Measurements from ENCODE around the gene ACTL9.

The ACTL9 gene

DNA sequence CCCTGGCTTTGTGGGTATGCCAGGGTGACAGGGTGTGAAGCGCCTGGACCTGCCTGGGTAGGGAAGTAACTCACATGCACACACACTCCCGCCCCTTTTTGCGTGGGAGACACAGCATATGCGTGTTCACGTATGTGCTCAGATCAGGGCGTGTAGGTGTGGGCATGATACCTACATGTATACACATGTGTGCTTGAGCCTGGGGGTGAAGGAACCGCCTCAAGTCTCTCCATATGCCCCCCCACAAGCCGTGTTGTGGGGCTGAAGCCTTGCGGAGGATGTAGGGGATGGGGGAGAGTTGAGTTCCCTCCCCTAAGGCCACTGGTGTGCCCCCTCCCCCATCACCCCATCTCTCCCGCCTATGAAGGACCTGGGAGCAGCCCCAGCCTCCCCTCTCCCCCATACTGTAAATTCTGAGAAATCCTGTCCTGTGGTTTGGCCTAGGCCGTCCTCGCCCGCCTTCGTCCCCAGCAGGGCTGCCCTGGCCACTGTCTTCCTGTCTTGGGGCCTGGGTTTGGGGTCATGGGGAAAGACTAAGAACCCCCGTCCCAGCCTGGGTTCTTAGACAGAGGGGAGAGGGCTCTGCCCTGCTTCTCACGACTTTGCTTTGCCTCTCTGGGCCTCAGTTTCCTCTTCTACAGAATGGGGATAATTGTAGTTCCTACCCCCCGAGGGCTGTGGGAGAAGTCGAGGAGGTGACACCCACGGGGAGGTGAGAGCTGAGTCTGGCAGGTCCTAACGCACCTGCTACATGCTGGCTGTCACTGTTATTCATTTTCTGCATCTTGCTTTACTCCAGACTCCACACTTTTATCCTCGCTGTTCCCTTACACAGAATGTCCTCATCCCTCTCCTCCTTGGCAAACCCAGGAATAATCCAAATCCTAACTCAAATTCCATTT lies 14.3 kb downstream of the ACTL9 start:
- DNase-seq (ENCODE audit: low spot score), result no peak

DNA sequence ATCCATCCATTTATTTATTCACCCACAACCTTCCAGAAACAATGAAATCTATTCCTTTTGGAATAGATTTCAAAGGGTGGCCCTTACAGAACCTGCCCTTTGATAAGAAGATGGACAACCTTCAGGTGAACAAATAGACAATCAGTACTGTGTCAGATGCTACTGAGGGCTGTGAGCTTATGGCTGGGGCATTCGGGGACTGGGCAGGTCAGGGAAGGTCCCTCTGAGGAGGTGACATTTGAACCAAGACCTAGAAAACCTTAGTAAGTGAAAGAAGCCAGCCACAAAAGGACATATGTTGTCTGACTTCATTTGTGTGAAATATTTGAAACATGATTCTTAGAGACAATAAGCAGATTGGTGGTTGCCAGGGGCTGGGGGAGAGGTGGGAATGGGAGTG lies 15.7 kb downstream of the ACTL9 start:
- DNase-seq (ENCODE audit: low spot score), result no peak

- no peak for DNase-seq (ENCODE audit: low spot score)
Observed at GRCh38 chr19:8682472-8682871, 16.1 kb downstream of the ACTL9 start.

DNA sequence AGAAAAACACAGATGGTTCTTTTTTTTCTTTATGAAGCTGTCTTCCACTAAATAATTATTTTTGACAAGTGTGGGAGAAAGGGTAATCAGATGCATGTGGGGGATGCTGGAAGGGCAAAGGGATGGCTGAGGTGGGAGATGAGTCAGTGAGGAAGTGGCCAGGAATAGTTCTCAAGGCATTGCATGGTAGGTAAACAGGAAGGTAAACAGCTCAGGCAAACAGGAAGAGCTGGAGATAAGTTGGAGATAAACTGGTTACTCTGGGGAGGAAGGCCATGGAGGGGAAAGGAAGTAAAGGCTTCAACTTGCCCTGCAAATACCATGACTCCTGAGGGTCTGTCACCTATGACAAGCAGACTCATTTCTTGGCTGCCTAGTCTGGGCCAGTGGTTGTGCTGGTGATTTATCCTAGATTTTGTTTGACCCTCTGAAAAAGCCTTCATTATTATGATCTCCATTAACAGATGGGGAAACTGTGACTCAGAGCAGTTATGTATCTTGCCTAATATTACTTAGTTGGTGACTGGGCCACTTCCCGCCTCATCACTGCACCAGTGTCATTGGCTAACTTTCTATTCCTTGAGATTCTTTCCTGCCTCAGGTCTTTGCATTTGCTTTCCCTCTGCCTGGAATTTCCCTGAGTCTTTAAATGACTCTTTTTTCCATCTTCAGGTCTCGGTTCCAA lies 17.1 kb downstream of the ACTL9 start:
- DNase-seq (ENCODE audit: low spot score), result peak; percentile 3

DNA sequence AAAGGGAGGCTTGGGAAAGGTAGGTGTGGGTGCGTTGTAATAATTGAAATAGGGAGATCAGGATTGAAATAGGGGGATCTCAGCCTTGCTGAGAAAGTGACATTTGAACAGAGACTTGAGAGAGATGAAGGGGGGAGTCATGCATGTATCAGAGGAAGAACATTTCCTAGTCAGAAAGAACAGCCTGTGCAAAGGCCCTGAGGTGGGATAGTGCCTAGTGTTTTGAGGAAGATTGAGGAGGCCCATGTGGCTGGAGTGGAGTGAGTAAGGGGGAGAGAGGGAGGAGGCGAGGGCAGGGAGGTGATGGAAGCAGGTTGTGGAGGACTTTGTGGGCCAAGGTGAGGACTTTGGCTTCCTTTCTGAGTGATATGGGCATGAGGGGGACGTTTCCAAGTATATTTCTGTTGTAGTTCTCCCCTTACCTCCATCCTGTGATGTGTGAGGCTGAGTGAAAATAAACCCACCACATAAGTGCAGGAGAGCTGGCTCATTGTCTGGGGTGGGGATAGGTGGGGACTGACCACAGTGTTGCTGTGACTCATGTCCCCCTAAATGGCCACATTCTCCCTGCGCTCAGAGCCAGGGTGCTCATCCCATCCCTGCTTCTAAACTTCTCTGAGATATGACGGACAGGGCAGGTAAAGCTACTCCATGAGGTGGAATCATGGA lies 17.8 kb downstream of the ACTL9 start:
- DNase-seq (ENCODE audit: low spot score), result no peak

DNA sequence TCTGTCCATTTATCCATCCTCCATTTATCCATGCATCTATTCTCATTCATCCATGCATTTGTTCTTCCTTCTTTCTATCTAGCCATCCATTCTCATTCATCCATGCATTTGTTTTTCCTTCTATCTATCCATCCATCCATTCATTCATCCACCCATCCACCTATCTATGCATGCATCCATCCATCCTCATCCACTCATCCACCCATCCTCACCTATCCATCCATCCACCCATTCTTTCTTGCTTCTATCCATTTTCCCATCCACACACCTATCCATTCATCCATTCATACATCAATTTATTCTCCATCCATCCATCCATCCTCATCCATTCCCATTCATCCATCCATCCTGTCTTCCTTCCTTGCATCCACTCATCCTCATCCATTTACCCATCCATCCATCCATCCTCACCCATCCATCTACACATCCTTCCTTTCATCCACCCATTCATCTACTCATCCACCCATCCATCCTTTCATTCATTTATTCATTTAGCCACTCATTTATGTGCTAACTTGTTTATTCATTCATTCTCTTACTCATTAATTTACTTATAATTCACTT lies 20.3 kb downstream of the ACTL9 start:
- DNase-seq (ENCODE audit: low spot score), result no peak

GRCh38 chr19:8675066-8675465 lies 23.5 kb downstream of the ACTL9 start:
- no peak for DNase-seq (ENCODE audit: low spot score)

DNA sequence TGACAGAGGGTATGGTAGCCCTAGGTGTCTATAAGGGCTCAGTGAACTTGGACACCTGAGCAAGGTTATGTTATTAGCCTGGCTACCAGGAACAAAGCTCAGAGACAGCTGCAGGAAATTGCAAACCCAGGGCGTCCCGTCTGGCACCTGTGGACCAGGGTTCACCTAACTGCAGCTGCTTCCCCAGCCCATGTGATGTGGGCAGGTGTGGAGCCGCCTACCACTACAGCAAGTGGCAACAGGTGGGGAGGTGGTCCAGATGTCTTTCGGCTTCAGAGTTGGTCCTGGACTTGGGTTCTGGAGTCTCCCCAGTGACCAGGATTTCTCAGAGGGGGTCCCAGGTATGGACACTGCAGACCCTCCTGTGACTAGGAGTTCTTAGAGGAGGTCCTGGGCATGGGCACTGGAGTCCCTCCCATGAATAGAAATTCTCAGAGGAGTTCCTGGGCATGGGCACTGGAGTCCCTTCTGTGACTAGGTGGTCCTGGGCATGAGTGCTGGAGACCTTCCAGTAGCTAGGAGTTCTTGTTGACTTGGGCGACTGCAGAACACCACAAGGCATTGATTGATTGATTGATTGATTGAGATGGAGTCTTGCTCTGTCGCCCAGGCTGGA lies 25.2 kb downstream of the ACTL9 start:
- no peak for DNase-seq (ENCODE audit: low spot score)

DNA sequence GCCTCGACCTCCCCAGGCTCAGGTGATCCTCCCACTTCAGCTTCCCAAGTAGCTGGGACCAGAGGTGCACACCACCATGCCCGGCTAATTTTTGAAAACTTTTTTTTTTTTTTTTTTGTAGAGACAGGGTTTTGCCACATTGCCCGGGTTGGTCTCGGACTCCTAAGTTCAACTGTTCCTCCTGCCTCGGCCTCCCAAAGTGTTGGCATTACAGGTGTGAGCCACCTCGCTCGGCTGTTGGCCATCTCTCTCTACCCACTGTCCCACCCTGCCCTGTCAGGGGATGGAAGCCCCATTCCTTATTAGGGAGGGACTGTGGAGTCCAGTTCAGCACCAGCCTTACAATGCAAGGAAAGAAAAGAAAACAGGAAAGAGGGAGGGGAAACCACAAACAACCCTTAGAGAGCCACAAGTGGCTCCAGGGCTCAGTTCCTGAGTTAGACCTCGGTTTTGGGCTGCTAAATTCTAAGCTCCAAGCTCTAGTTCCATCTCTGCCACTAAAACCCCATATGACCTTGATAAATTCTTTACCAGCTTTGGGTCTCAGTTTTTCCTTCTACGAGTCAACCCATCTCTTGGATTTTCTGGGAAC lies 31.7 kb downstream of the ACTL9 start:
- DNase-seq (ENCODE audit: low spot score), result no peak

- no peak for DNase-seq (ENCODE audit: low spot score)
Observed at GRCh38 chr19:8665468-8666213, 33.0 kb downstream of the ACTL9 start.

GRCh38 chr19:8664671-8665057 lies 33.9 kb downstream of the ACTL9 start:
- no peak for DNase-seq (ENCODE audit: low spot score)

GRCh38 chr19:8663920-8664670 lies 34.5 kb downstream of the ACTL9 start:
- no peak for DNase-seq (ENCODE audit: low spot score)

- DNase-seq (ENCODE audit: low spot score), result no peak
Observed at GRCh38 chr19:8662263-8662662, 36.3 kb downstream of the ACTL9 start.

DNA sequence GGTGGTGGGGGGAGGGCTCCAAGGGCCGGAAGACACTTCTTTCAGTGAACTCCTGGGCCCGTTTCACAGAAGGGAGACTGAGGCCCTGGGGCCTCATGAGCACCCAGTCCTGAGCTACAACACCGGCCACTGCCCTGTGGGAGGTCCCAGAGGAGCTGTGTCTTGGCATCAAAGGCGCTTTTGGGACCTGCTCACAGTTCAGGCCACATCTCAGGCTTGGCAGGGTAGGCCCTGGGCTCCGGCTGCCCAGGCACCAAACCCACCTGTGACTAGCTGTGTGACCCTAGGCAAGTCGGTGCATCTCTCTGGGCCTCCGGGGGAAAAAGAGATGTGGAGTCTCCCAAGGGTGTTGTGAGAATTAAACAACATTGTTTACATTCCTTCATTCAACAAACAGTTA lies 38.7 kb downstream of the ACTL9 start:
- no peak for DNase-seq (ENCODE audit: low spot score)

- no peak for DNase-seq (ENCODE audit: low spot score)
Observed at GRCh38 chr19:8657869-8658268, 40.7 kb downstream of the ACTL9 start.

GRCh38 chr19:8655340-8655709 lies 43.3 kb downstream of the ACTL9 start:
- no peak for DNase-seq (ENCODE audit: low spot score)

- DNase-seq (ENCODE audit: low spot score), result peak; percentile 41
Observed at GRCh38 chr19:8654591-8655339, 43.8 kb downstream of the ACTL9 start.

GRCh38 chr19:8648240-8648639 lies 50.4 kb downstream of the ACTL9 start:
- DNase-seq (ENCODE audit: low spot score), result no peak

All from RKO (cell line).